GM19351 (cell line): ENCODE results near the gene IGSF11.

ENCODE experiments used
- ATAC-seq: cut with Tn5 transposase; IDR thresholded peaks from one replicate; pipeline ENCODE4 v1.9.1; 2021; ENCODE audit warnings: mild to moderate bottlenecking, moderate library complexity; ENCODE audit not compliant: unreplicated experiment

IGSF11 gene

GRCh38 chr3:118886708-118887107 lies 147.9 kb downstream of the IGSF11 start:
- ATAC-seq, result no peak

- ATAC-seq, result peak; percentile 83
Measured at GRCh38 chr3:118884748-118885206, 149.9 kb downstream of the IGSF11 start.

GRCh38 chr3:118882353-118882947 lies 152.2 kb downstream of the IGSF11 start:
- peak; percentile 66 for ATAC-seq

GRCh38 chr3:118868051-118868450 lies 166.6 kb downstream of the IGSF11 start:
- no peak for ATAC-seq

GRCh38 chr3:118863731-118864322 lies 170.8 kb downstream of the IGSF11 start:
- peak; percentile 96 for ATAC-seq

- no peak for ATAC-seq
Measured at GRCh38 chr3:118859950-118860349, 174.7 kb downstream of the IGSF11 start.

GRCh38 chr3:118851466-118852193 lies 183.0 kb downstream of the IGSF11 start:
- ATAC-seq, result peak; percentile 80

GRCh38 chr3:118850687-118851086 lies 184.0 kb downstream of the IGSF11 start:
- ATAC-seq, result no peak
